Tibial artery (tissue), 4 donors: ENCODE data around the gene RBM20.

Experiments used
- DNase-seq, 2 donors: peaks; one replicate each; pipeline ENCODE4 v3.0.0-alpha.2; 2019
- H3K27ac ChIP-seq, 2 donors: fragments of 200-600 bp; sonication (generic) in 1 of 2; 1 replicate in 1 of 2; 2 replicates in 1 of 2; pipeline ENCODE4 v1.5.1; 2018 to 2019; ENCODE audit warnings: mild to moderate bottlenecking in 1 of 2
- H3K27me3 ChIP-seq, 2 donors: fragments of 200-600 bp; sonication (generic) in 1 of 2; one replicate each; pipeline versions ENCODE4 v1.5.1 to v1.6.0; 2016 to 2019
- H3K36me3 ChIP-seq, 3 donors: fragments of 200-600 bp; sonication (generic) in 2 of 3; one replicate each; pipeline ENCODE4 v1.5.1; 2016 to 2019; ENCODE audit warnings: mild to moderate bottlenecking in 2 of 3
- H3K4me1 ChIP-seq, 4 donors: fragments of 200-600 bp; sonication (generic) in 2 of 4; 1 replicate in 3 of 4; 2 replicates in 1 of 4; pipeline ENCODE4 v1.5.1; 2016 to 2019
- H3K4me3 ChIP-seq, 2 donors: fragments of 200-600 bp; sonication (generic) in 1 of 2; 1 replicate in 1 of 2; 2 replicates in 1 of 2; pipeline ENCODE4 v1.5.1; 2018 to 2019; ENCODE audit warnings: mild to moderate bottlenecking in 2 of 2
- H3K9me3 ChIP-seq, 3 donors: fragments of 200-600 bp; sonication (generic) in 1 of 3; one replicate each; pipeline ENCODE4 v1.5.1; 2016 to 2019
- CTCF ChIP-seq, 2 experiments: fragments of 200-600 bp in 1 of 2; fragments of 450-650 bp in 1 of 2; IDR thresholded peaks; one replicate each; pipeline ENCODE4 v1.5.1; 2017 to 2019; ENCODE audit warnings: antibody characterized with exemption in 2 of 2, mild to moderate bottlenecking in 1 of 2, moderate library complexity in 1 of 2
- intact Hi-C: fragments of 100-400 bp; cut with DNase I; formaldehyde crosslinking; loops from one replicate; pipeline ENCODE4 v1.15.0; 2023; ENCODE audit warnings: low total_unique reads

Gene RBM20

DNA sequence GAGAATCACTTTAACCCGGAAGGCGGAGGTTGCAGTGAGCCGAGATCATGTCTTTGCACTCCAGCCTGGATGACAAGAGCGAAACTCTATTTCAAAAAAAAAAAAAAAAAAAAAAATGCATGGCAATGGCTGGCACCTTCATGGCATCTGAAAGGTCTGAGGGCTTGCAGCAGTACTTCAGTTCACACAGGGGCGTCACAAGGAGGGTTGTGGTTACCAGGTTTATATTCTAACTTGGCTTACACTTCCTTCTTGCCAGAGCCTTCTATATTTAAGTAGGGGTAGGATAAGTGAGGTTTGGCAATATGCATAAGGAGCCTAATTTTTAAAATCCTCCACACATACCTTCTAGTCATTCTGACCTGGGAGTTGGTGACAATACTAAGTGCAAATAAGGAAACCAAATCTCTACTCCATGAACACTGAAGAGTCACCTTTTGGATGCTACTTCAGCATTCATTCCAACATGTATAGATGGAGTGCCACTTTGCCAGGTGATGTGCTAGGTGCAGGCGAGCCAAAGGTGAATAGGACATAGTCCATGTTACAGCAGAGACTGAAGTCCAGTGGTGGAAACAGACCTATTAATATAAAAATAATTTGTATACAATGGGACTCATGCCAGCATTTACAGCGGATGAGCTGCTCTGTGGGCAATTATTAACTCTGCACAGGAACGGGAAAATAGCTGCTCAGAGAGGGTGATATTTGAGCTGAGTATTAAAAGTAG is 169.8 kb downstream of the RBM20 start:
- intact Hi-C loops = no loop called here
- DNase-seq = no peak
- no peaks in the 10 kb centered on the region for H3K36me3 ChIP-seq
- H3K4me1 ChIP-seq = peaks cover 0 to 15% (median 9%) of the 10 kb centered on the region in 4 donors
- H3K4me3 ChIP-seq = no peak overlapping the region
- no peak overlapping the region for H3K27ac ChIP-seq
- TF ChIP-seq CTCF (IDR thresholded peaks at IDR 0.05) = no peak
- H3K9me3 ChIP-seq = no peaks in the 10 kb centered on the region
- no peaks in the 10 kb centered on the region for H3K27me3 ChIP-seq

GRCh38 chr10:110815354-110816004 is 171.3 kb downstream of the RBM20 start:
- no peak overlapping the region for H3K27ac ChIP-seq
- no peak for TF ChIP-seq CTCF (IDR thresholded peaks at IDR 0.05)
- DNase-seq = no peak
- no peaks in the 10 kb centered on the region for H3K9me3 ChIP-seq
- peaks cover 0 to 30% (median 24%) of the 10 kb centered on the region in 4 donors for H3K4me1 ChIP-seq
- H3K4me3 ChIP-seq = no peak overlapping the region
- H3K36me3 ChIP-seq = no peaks in the 10 kb centered on the region
- no peaks in the 10 kb centered on the region for H3K27me3 ChIP-seq
- intact Hi-C loops = no loop called here

DNA sequence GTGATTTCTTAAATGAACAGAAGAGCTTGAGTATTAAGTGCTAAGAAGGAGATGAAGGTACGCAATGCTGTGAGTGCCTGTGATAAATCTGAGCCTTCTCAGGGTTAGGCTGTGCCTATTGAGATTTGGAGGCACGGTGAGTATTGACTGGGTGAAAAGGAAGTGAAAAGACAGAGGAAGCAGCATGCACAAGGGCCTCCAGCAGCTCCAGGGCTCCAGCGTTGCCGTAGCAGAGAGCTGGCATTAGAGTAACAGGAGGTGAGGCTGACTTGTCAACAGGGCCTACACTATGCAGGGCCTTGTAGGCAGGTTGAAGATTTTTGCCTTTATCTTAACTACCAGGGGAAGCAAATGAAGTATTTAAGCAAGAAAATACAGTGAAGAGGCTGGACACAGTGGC is 173.5 kb downstream of the RBM20 start:
- no peaks in the 10 kb centered on the region for H3K36me3 ChIP-seq
- peaks cover 0 to 49% (median 45%) of the 10 kb centered on the region in 4 donors for H3K4me1 ChIP-seq
- intact Hi-C loops = no loop called here
- TF ChIP-seq CTCF (IDR thresholded peaks at IDR 0.05) = no peak
- H3K27me3 ChIP-seq = no peaks in the 10 kb centered on the region
- peak overlapping the region; percentile 2 to 23 for H3K27ac ChIP-seq
- H3K9me3 ChIP-seq = no peaks in the 10 kb centered on the region
- no peak overlapping the region for H3K4me3 ChIP-seq
- DNase-seq = no peak

DNA sequence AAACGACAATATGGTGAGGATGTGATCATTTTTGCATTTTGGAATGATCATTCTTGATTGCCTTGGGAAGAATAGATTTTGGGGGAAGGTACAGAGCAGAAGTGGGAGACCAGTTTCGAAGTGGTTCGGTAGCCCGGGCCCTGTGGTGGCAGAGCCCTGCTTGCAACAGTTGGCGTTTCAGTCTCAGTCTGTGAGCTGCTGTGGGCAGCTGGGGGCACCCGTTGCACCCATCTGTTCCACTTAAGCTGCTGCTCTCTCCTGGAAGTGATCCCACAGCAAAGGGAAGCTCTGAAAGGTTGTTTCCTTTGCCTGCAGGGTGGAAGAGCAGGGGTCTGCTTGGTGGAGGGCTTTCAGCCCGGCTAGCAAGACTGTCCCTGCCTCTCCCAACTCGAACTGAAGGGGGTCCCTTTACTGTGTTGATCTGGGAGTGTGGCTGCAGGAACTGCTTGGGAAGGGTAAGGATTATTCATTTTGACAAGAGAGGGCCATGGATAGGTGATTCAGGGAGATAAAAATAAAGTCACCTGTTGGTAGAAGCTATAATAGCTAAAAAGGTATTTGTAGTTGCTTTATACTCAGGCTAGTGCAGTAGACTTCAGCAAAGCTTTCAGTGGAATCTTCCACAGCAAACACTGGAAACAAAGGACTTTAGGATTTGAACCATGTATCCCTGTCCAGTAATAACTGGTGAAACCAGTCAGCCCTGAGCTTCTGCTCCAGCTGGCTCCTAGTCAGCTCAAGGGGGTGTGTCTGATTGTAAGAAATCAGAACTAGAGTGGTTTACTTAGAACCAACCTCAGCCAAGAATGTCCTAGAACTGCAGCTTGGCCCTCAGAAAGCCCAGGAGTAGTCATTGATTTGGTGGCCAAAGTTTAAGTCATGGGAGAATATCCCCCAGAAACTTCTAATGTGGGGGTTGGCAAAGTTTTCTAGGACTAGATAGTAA is 174.4 kb downstream of the RBM20 start:
- TF ChIP-seq CTCF (IDR thresholded peaks at IDR 0.05) = no peak
- Histone ChIP-seq H3K36me3 (no peaks in the 10 kb centered on the region), H3K9me3 (no peaks in the 10 kb centered on the region), H3K27ac (peak overlapping the region; percentile 78 to 79), H3K27me3 (no peaks in the 10 kb centered on the region), H3K4me3 (no peak overlapping the region), H3K4me1 (peaks cover 0 to 57% (median 53%) of the 10 kb centered on the region in 4 donors)
- intact Hi-C loops = no loop called here
- peak; percentile 61 to 82 for DNase-seq

- no peak for TF ChIP-seq CTCF (IDR thresholded peaks at IDR 0.05)
- intact Hi-C loops = loop anchor here (5.0 kb wide), 1 partner anchor 52 kb away; the partner anchor contains the start of gene PDCD4
- peak; percentile 69 to 88 for DNase-seq
- H3K4me3 ChIP-seq = peak overlapping the region in 1 of 2 donors; percentile 32
- H3K9me3 ChIP-seq = no peaks in the 10 kb centered on the region
- peak overlapping the region; percentile 78 to 79 for H3K27ac ChIP-seq
- H3K27me3 ChIP-seq = no peaks in the 10 kb centered on the region
- H3K4me1 ChIP-seq = peaks cover 0 to 56% (median 53%) of the 10 kb centered on the region in 4 donors
- H3K36me3 ChIP-seq = no peaks in the 10 kb centered on the region
These were observed 176.2 kb downstream of the RBM20 start for GRCh38 chr10:110820321-110820814.
